Transverse colon (tissue), 4 donors: ENCODE measurements around the gene ZNF444. TPM values are rescaled to one million over a fixed set of nuclear protein-coding genes. Genes with fewer than 3 reads are reported as not detected.
"Not testable (repeated sequence)": the region's sequence is repeated elsewhere in the genome, so short reads cannot be mapped to it uniquely, and the experiment has no call there.

ENCODE experiments used
- DNase-seq: peaks from one replicate; pipeline ENCODE4 v3.0.0-alpha.2; 2019
- H3K27ac ChIP-seq, 4 donors: fragments of 200-600 bp; sonication (generic); 2 replicates each; pipeline ENCODE4 v1.5.1; 2016 to 2018; ENCODE audit warnings: inconsistent platforms in 4 of 4
- H3K27me3 ChIP-seq: fragments of 200-600 bp; sonication (generic); 2 replicates; pipeline ENCODE4 v1.5.1; 2017; ENCODE audit warnings: inconsistent platforms
- H3K36me3 ChIP-seq, 4 donors: fragments of 200-600 bp; sonication (generic); 2 replicates each; pipeline ENCODE4 v1.5.1; 2017 to 2019; ENCODE audit warnings: inconsistent platforms in 4 of 4
- H3K4me1 ChIP-seq, 4 donors: fragments of 200-600 bp; sonication (generic); 2 replicates each; pipeline ENCODE4 v1.5.1; 2017 to 2020; ENCODE audit warnings: inconsistent platforms in 4 of 4
- H3K4me3 ChIP-seq, 4 donors: fragments of 200-600 bp; sonication (generic); 1 replicate in 1 of 4; 2 replicates in 3 of 4; pipeline versions ENCODE4 v1.5.1 to v1.6.1; 2017 to 2019; ENCODE audit warnings: inconsistent platforms in 4 of 4
- H3K9me3 ChIP-seq, 2 donors: fragments of 200-600 bp; sonication (generic); 2 replicates each; pipeline ENCODE4 v1.5.1; 2017 to 2019; ENCODE audit warnings: inconsistent platforms in 2 of 2
- CTCF ChIP-seq, 5 experiments: fragments of 200-600 bp in 3 of 5; fragments of 450-650 bp in 2 of 5; sonication (generic) in 3 of 5; IDR thresholded peaks; 1 replicate in 2 of 5; 2 replicates in 3 of 5; pipeline ENCODE4 v1.5.1; 2016 to 2017; ENCODE audit warnings: antibody characterized with exemption in 5 of 5, inconsistent platforms in 3 of 5, mild to moderate bottlenecking in 2 of 5, moderate library complexity in 1 of 5
- EP300 ChIP-seq: sonication (generic); formaldehyde crosslinking; IDR thresholded peaks from one replicate; pipeline ENCODE4 v1.6.1; 2017; ENCODE audit warnings: antibody characterized with exemption, low read depth
- POLR2A ChIP-seq: fragments of 450-650 bp; IDR thresholded peaks from one replicate; pipeline ENCODE4 v1.6.1; 2016; ENCODE audit warnings: antibody characterized with exemption, mild to moderate bottlenecking, moderate library complexity
- POLR2AphosphoS5 ChIP-seq, 3 donors: sonication (generic); formaldehyde crosslinking; IDR thresholded peaks; one replicate each; pipeline ENCODE4 v1.6.1; 2016; ENCODE audit warnings: antibody characterized with exemption in 3 of 3
- WGBS, 2 donors: methylation state at CpG; one replicate each; pipeline ENCODE4 v1.1.5; 2018; ENCODE audit warnings: low coverage in 1 of 2; 5-methylcytosine and 5-hydroxymethylcytosine counted together
- in situ Hi-C, 4 donors: fragments of 200-750 bp; cut with MboI; loops; one replicate each; pipeline versions ENCODE4 v1.15.0 to v1.15.1; 2017; ENCODE audit warnings: low sequenced_read_pairs in 3 of 4, low pct_ligation_motif_present in 1 of 4, low pct_unique_long_range_greater_than_20kb in 1 of 4
- intact Hi-C: fragments of 100-400 bp; cut with DNase I; formaldehyde crosslinking; loops from one replicate; pipeline ENCODE4 v1.15.1; 2023; ENCODE audit warnings: low total_unique reads
- small RNA-seq, 4 donors: library from RNA; depleted of rRNA; stranded (forward); fragments of <200 nt; gene quantifications; one replicate each; pipeline ENCODE3, GENCODE V24; 2016
- total RNA-seq, 4 donors: library from RNA; depleted of rRNA; stranded (reverse); fragments of >200 nt; gene quantifications; one replicate each; pipeline ENCODE4 v1.1.0, GENCODE V29; 2016

Gene ZNF444
- total RNA-seq, 4 donors from 2014 or later, result 20.7 to 148 (median 39.2) TPM

- TF ChIP-seq POLR2AphosphoS5 (IDR thresholded peaks at IDR 0.05) (no peak), CTCF (IDR thresholded peaks at IDR 0.05) (no peak), POLR2A (no peak), EP300 (no peak)
- H3K27ac ChIP-seq, result no peak within 1 kb of the TSS
- H3K9me3 ChIP-seq, result no peaks in the 10 kb centered on the region
- WGBS, 2 donors, result 59 to 63% methylated on average over 3 of the region's 3 CpGs
- no peak within 1 kb of the TSS for H3K4me3 ChIP-seq
- H3K27me3 ChIP-seq, result no peaks in the 10 kb centered on the region
- intact Hi-C loops (no loop called here), in situ Hi-C loops (no loop called here)
- no peaks in the 10 kb centered on the region for H3K4me1 ChIP-seq
- no peak for DNase-seq
- H3K36me3 ChIP-seq, result no peaks in the 10 kb centered on the region
Measured at GRCh38 chr19:56201973-56202372, 60.9 kb downstream of the ZNF444 start, which contains the start of gene ZSCAN5C. Gene ZSCAN5C, plus strand, starts transcription at chr19:56202273. Its CDS starts 3,641 bp downstream, at chr19:56205914.

GRCh38 chr19:56207581-56207980, 66.5 kb downstream of the ZNF444 start:
- 76 to 83% methylated on average over 1 to 5 of the region's 5 CpGs for WGBS, 2 donors
- H3K9me3 ChIP-seq, H3K4me3 ChIP-seq, DNase-seq, H3K36me3 ChIP-seq, H3K27ac ChIP-seq, H3K27me3 ChIP-seq, H3K4me1 ChIP-seq, in situ Hi-C loops, intact Hi-C loops: not testable (repeated sequence)

GRCh38 chr19:56209091-56209490, 68.0 kb downstream of the ZNF444 start:
- H3K4me1 ChIP-seq, result no peaks in the 10 kb centered on the region
- WGBS, 2 donors, result 69 to 90% methylated on average over 5 to 12 of the region's 12 CpGs
- H3K36me3 ChIP-seq, result no peaks in the 10 kb centered on the region
- no peak overlapping the region for H3K4me3 ChIP-seq
- in situ Hi-C loops (no loop called here), intact Hi-C loops (no loop called here)
- TF ChIP-seq EP300 (no peak), CTCF (IDR thresholded peaks at IDR 0.05) (no peak), POLR2AphosphoS5 (IDR thresholded peaks at IDR 0.05) (no peak), POLR2A (no peak)
- no peak for DNase-seq
- no peak overlapping the region for H3K27ac ChIP-seq
- no peaks in the 10 kb centered on the region for H3K9me3 ChIP-seq
- H3K27me3 ChIP-seq, result no peaks in the 10 kb centered on the region

GRCh38 chr19:56210036-56210435, 68.9 kb downstream of the ZNF444 start:
- 86 to 90% methylated on average over 7 to 9 of the region's 9 CpGs for WGBS, 2 donors
- intact Hi-C loops, DNase-seq: not testable (repeated sequence)

More at GRCh38 chr19:56210036-56210435, 68.9 kb downstream of the ZNF444 start:
- in situ Hi-C loops, H3K36me3 ChIP-seq, H3K27ac ChIP-seq, H3K27me3 ChIP-seq, H3K9me3 ChIP-seq, H3K4me1 ChIP-seq, H3K4me3 ChIP-seq: not testable (repeated sequence)

Small RNAs within 50 kb of the gene (small RNA-seq; reads per million reads assigned to genes)
- gene AC024580.2 (0 reads per million in 4 donors), gene RF00019 (0 reads per million in 4 donors)

Other genes starting within 250 kb of the ZNF444 start
- gene NLRP13, start 209.0 kb upstream of the ZNF444 start, total RNA-seq, result not detected
- gene NLRP8, start 193.5 kb upstream of the ZNF444 start, total RNA-seq, result not detected
- gene NLRP5, start 154.5 kb upstream of the ZNF444 start, total RNA-seq, result not detected
- 10 to 100 TPM; 24.9 to 53.1 (median 27.4) TPM for gene ZNF787, start 20.0 kb upstream of the ZNF444 start, total RNA-seq
- not detected for gene GALP, start 34.7 kb downstream of the ZNF444 start, total RNA-seq
- gene ZSCAN5B, start 56.5 kb downstream of the ZNF444 start, total RNA-seq, result not detected
- not detected for gene ZSCAN5C, start 61.0 kb downstream of the ZNF444 start, total RNA-seq
- gene EDDM13, start 131.5 kb downstream of the ZNF444 start, total RNA-seq, result not detected
- gene ZSCAN5A, start 173.6 kb downstream of the ZNF444 start, total RNA-seq, result 10 to 100 TPM in 3 of 4 donors, 1 to 10 TPM in 1; 8.2 to 15.2 (median 12.6) TPM